ENCODE results near the gene RHOBTB3. TPM values are rescaled to one million over a fixed set of nuclear protein-coding genes. Genes with fewer than 3 reads are reported as not detected.

Gene RHOBTB3
- total RNA-seq, 6 experiments from 2014 or later: 24.1 to 49.1 (median 38.9) TPM

DNA sequence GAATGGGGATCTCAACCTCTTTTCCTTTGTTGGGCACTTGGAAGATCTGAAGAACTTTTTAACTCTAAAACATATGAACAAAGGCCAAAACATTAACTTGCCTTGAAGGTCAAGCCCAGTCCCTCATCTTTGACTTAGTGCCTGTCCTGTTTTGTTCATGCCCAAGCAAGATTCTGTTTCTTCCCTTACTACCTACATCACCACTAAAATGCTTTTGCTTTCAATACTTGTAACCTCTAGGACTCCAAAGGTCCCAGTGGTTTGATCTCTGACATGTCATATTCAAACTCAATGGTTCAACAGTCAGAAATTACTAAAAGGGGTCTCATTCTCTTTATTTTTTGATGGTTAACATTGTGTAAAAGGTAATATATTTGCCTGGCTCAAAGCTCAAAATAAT is 67.4 kb downstream of the RHOBTB3 start:
- DNase-seq: no peak
- Histone ChIP-seq H3K27ac (no peak overlapping the region), H3K9me3 (no peaks in the 10 kb centered on the region), H3K27me3 (no peaks in the 10 kb centered on the region), H3K36me3 (no peaks in the 10 kb centered on the region), H3K4me1 (peaks cover 0 to 46% (median 20%) of the 10 kb centered on the region in 4 donors), H3K4me3 (no peak overlapping the region)
- ATAC-seq: no peak
- TF ChIP-seq POLR2A (IDR thresholded peaks at IDR 0.05): no peak
- TF ChIP-seq, protein P1, sequence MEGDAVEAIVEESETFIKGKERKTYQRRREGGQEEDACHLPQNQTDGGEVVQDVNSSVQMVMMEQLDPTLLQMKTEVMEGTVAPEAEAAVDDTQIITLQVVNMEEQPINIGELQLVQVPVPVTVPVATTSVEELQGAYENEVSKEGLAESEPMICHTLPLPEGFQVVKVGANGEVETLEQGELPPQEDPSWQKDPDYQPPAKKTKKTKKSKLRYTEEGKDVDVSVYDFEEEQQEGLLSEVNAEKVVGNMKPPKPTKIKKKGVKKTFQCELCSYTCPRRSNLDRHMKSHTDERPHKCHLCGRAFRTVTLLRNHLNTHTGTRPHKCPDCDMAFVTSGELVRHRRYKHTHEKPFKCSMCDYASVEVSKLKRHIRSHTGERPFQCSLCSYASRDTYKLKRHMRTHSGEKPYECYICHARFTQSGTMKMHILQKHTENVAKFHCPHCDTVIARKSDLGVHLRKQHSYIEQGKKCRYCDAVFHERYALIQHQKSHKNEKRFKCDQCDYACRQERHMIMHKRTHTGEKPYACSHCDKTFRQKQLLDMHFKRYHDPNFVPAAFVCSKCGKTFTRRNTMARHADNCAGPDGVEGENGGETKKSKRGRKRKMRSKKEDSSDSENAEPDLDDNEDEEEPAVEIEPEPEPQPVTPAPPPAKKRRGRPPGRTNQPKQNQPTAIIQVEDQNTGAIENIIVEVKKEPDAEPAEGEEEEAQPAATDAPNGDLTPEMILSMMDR (IDR thresholded peaks at IDR 0.05): no peak
- intact Hi-C loops (cut with DNase I): no loop called here

DNA sequence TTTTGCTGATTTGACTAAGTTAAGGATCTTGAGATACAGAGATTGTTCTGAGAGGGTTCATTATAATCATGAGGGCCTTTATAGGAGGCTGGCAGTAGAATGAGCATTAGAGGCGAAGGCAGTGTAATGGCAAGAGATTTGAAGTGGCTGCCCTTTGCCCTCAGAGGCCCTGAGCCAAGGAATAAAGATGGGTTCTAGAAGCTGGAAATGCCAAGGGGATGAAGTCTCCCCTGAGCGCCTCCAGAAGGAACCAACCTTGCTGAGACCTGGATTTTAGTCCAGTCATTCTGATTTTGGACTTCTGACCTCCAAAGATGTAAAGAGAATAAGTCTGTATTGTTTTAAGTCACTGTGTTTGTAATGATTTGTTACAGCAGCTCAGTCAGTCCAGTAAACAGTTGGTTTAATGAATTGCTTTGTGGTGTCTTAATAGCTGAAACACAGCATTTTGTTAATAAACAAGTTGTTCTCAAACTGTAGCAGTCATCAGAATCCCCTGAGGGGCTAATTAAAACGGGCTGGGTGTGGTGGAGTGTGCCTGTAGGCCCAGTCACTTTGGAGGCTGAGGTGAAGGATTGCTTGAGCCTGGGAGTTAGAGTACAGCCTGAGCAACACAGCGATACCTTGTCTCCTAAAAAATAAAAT is 68.2 kb downstream of the RHOBTB3 start:
- WGBS (ENCODE audit: insufficient coverage, low coverage, low lambda C conversion rate, missing lambda C conversion rate): 73% methylated on average over 3 of the region's 4 CpGs
- H3K4me1 ChIP-seq: peaks cover 0 to 54% (median 24%) of the 10 kb centered on the region in 4 donors
- H3K4me3 ChIP-seq: no peak overlapping the region
- no peaks in the 10 kb centered on the region for H3K9me3 ChIP-seq
- no peak overlapping the region for H3K27ac ChIP-seq
- ATAC-seq (no peak), DNase-seq (no peak)
- H3K36me3 ChIP-seq: no peaks in the 10 kb centered on the region
- TF ChIP-seq, protein P1 (IDR thresholded peaks at IDR 0.05): no peak
- TF ChIP-seq POLR2A (IDR thresholded peaks at IDR 0.05): no peak
- H3K27me3 ChIP-seq: no peaks in the 10 kb centered on the region
- intact Hi-C loops (cut with DNase I): no loop called here

DNA sequence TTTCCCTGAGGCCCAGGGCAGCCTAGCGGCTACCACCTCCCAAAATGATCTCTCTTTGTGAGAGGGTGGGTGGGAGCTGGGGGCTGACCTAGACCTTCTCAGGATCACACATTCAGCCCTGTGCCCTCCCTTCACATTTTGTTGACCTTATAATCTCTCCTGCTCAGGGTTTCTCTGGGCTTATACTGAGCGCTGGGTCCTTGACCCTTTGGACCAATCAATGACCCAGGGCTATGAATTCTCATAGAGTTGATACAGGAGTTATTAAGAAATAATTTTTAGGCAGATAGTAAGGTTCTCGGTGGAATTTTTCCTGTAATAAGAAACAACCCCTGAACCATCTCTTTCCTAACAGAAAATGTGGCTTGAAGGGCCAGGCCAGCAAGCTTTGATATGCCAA is 69.4 kb downstream of the RHOBTB3 start:
- Histone ChIP-seq H3K36me3 (no peaks in the 10 kb centered on the region), H3K4me1 (peaks cover 0 to 63% (median 27%) of the 10 kb centered on the region in 4 donors), H3K4me3 (no peak overlapping the region), H3K9me3 (no peaks in the 10 kb centered on the region), H3K27ac (peak overlapping the region in 1 of 3 donors; percentile 81), H3K27me3 (no peaks in the 10 kb centered on the region)
- ATAC-seq: peak in 2 of 4 donors; percentile 25 to 37
- TF ChIP-seq, protein P1 (IDR thresholded peaks at IDR 0.05): no peak
- no peak for TF ChIP-seq POLR2A (IDR thresholded peaks at IDR 0.05)
- no peak for DNase-seq
- intact Hi-C loops (cut with DNase I): no loop called here
- 9% methylated on average over 2 of the region's 3 CpGs for WGBS (ENCODE audit: insufficient coverage, low coverage, low lambda C conversion rate, missing lambda C conversion rate)

DNA sequence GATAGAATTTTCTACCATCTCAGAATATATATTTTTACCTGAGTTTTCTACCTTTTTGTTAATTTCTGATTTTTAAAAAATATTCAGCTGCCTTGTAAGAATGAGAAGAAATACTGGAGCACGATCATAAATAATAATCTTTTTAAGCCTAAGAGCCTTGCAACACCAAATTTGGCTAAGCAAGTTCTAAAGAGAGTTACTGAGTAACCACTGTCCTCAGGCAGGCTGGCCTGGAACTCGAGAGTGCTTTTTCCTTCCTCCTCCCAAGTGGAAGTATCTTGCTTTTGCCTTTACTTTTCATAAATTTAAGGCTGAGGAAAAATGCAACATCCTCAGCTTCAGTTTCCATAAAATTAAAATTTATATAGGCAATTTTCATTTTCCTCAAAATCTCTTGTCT is 70.4 kb downstream of the RHOBTB3 start:
- H3K9me3 ChIP-seq: no peaks in the 10 kb centered on the region
- no peak for TF ChIP-seq POLR2A (IDR thresholded peaks at IDR 0.05)
- TF ChIP-seq, protein P1 (IDR thresholded peaks at IDR 0.05): no peak
- no peak overlapping the region for H3K4me3 ChIP-seq
- peak overlapping the region in 2 of 3 donors; percentile 59 to 81 for H3K27ac ChIP-seq
- DNase-seq (no peak), ATAC-seq (peak; percentile 47 to 63 (median 59))
- WGBS (ENCODE audit: insufficient coverage, low coverage, low lambda C conversion rate, missing lambda C conversion rate): 28% methylated on average over 2 of the region's 2 CpGs
- H3K27me3 ChIP-seq: no peaks in the 10 kb centered on the region
- intact Hi-C loops (cut with DNase I): no loop called here
- peaks cover 0 to 63% (median 27%) of the 10 kb centered on the region in 4 donors for H3K4me1 ChIP-seq
- H3K36me3 ChIP-seq: no peaks in the 10 kb centered on the region
